BE2C (cell line): ENCODE data around the gene CCDC88B.
A peak's percentile ranks its signal among the peaks of the same experiment; 100 is the strongest.

ENCODE experiments used
- DNase-seq: peaks from one replicate; pipeline ENCODE4 v3.0.0-alpha.2; 2020
- H3K27me3 ChIP-seq: fragments of 250-450 bp; sonication (Bioruptor Pico); 2 replicates; pipeline ENCODE4 v1.5.1; 2020; ENCODE audit warnings: mild to moderate bottlenecking
- H3K36me3 ChIP-seq: fragments of 250-450 bp; sonication (Bioruptor Pico); 2 replicates; pipeline ENCODE4 v1.5.1; 2020; ENCODE audit warnings: mild to moderate bottlenecking
- H3K4me1 ChIP-seq: fragments of 250-450 bp; sonication (Bioruptor Pico); 2 replicates; pipeline ENCODE4 v1.5.1; 2020
- H3K4me3 ChIP-seq: 2 replicates; pipeline ENCODE4 v1.5.1; 2011; ENCODE audit warnings: low read depth, low read length
- H3K9me3 ChIP-seq: fragments of 250-450 bp; sonication (Bioruptor Pico); 2 replicates; pipeline ENCODE4 v1.5.1; 2020
- TF ChIP-seq, protein P1 (sequence below): IDR thresholded peaks from 2 replicates; pipeline ENCODE4 v1.5.1; 2012; ENCODE audit warnings: mild to moderate bottlenecking, low read depth, low read length

Gene CCDC88B

DNA sequence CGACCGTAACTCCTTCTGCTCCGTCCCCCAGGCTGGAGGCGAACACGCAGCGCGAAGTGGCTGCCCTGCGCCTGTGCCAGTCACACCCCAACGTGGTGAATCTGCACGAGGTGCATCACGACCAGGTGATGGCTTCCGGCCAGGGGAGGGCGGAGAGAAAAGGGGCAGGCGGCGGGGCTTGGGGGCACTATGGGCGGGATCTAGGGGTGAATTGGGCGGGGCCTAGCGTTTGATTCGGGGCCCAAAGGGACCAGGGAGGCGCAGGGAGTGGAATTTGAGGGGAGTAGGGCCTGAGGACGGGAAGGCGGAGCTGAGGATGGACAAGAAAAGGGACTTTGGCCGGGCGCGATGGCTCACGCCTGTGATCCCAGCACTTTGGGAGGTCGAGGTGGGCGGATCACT is 28.7 kb downstream of the CCDC88B start:
- no peak for DNase-seq
- Histone ChIP-seq H3K4me1 (peaks cover 6% of the 10 kb centered on the region), H3K4me3 (no peak overlapping the region), H3K36me3 (peaks cover 3% of the 10 kb centered on the region; the same call in 1 of the 2 replicates), H3K9me3 (no peaks in the 10 kb centered on the region), H3K27me3 (no peaks in the 10 kb centered on the region)
- TF ChIP-seq, protein P1, sequence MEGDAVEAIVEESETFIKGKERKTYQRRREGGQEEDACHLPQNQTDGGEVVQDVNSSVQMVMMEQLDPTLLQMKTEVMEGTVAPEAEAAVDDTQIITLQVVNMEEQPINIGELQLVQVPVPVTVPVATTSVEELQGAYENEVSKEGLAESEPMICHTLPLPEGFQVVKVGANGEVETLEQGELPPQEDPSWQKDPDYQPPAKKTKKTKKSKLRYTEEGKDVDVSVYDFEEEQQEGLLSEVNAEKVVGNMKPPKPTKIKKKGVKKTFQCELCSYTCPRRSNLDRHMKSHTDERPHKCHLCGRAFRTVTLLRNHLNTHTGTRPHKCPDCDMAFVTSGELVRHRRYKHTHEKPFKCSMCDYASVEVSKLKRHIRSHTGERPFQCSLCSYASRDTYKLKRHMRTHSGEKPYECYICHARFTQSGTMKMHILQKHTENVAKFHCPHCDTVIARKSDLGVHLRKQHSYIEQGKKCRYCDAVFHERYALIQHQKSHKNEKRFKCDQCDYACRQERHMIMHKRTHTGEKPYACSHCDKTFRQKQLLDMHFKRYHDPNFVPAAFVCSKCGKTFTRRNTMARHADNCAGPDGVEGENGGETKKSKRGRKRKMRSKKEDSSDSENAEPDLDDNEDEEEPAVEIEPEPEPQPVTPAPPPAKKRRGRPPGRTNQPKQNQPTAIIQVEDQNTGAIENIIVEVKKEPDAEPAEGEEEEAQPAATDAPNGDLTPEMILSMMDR = no peak

DNA sequence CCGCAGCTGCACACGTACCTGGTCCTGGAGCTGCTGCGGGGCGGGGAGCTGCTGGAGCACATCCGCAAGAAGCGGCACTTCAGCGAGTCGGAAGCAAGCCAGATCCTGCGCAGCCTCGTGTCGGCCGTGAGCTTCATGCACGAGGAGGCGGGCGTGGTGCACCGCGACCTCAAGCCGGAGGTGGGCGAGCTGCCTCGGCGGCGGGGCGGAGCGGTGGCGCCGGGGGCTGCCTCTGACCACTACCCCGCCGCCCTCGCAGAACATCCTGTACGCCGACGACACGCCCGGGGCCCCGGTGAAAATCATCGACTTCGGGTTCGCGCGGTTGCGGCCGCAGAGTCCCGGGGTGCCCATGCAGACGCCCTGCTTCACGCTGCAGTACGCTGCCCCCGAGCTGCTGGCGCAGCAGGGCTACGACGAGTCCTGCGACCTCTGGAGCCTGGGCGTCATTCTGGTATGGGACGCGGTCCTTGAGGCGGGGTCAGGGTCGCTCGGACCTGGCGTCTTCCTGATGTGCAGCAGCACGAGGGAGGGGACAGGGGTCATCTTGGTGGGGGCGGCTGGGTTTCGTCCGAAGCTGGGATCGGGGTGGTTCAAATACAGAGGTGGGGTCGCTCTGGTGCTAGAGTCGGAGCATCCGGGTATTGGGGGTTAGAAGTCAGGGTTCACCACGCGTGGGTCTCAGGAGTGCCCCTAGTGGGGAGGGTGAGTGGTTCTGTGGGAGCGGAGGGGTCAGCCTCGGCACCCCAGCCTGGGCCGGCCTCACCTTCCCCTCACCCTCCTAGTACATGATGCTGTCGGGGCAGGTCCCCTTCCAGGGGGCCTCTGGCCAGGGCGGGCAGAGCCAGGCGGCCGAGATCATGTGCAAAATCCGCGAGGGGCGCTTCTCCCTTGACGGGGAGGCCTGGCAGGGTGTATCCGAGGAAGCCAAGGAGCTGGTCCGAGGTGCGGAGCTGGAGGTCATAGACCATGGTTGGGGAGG is 29.7 kb downstream of the CCDC88B start:
- H3K4me3 ChIP-seq = no peak overlapping the region
- no peak for DNase-seq
- peaks cover 6% of the 10 kb centered on the region for H3K4me1 ChIP-seq
- H3K36me3 ChIP-seq = peaks cover 3% of the 10 kb centered on the region; the same call in 1 of the 2 replicates
- H3K9me3 ChIP-seq = no peaks in the 10 kb centered on the region
- TF ChIP-seq, protein P1 = no peak
- no peaks in the 10 kb centered on the region for H3K27me3 ChIP-seq

DNA sequence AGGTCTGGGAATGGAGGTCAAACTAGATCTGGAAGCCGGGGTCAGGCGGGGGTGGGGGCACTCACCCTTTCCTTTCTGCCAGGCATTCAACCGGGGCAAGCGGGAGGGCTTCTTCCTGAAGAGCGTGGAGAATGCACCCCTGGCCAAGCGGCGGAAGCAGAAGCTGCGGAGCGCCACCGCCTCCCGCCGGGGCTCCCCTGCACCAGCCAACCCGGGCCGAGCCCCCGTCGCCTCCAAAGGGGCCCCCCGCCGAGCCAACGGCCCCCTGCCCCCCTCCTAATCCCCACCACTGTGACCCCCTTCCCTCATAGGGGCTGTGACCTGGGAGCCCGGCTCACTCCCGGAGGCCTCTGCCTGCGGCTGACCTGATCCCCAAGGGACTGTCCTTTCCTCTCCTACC is 31.2 kb downstream of the CCDC88B start:
- Histone ChIP-seq H3K9me3 (no peaks in the 10 kb centered on the region), H3K36me3 (no peaks in the 10 kb centered on the region), H3K4me3 (no peak overlapping the region), H3K4me1 (peaks cover 6% of the 10 kb centered on the region), H3K27me3 (no peaks in the 10 kb centered on the region)
- TF ChIP-seq, protein P1 = no peak
- no peak for DNase-seq

DNA sequence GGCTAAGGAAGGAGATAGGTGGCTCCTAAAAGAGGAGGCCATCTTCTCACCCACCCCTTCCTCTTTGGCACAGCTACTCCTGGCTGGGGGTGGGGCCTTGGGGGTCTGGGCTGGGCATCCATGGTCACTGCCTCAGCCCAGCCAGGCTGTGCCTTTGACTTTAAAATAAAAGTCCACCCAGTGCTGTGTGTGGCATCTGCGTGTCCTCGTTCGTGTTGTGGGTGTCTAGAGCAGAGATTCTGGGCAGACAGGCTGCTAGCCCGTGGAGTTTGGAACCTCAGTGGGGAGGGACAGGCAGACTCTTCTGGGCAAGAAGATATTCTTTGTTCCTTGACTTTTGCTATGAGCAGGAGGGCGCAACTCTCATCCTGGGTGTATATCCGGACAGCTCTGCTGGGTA is 32.0 kb downstream of the CCDC88B start:
- no peaks in the 10 kb centered on the region for H3K27me3 ChIP-seq
- H3K4me1 ChIP-seq = peaks cover 6% of the 10 kb centered on the region
- DNase-seq = no peak
- H3K4me3 ChIP-seq = peak overlapping the region; percentile 48
- TF ChIP-seq, protein P1 = no peak
- H3K9me3 ChIP-seq = no peaks in the 10 kb centered on the region
- no peaks in the 10 kb centered on the region for H3K36me3 ChIP-seq

DNA sequence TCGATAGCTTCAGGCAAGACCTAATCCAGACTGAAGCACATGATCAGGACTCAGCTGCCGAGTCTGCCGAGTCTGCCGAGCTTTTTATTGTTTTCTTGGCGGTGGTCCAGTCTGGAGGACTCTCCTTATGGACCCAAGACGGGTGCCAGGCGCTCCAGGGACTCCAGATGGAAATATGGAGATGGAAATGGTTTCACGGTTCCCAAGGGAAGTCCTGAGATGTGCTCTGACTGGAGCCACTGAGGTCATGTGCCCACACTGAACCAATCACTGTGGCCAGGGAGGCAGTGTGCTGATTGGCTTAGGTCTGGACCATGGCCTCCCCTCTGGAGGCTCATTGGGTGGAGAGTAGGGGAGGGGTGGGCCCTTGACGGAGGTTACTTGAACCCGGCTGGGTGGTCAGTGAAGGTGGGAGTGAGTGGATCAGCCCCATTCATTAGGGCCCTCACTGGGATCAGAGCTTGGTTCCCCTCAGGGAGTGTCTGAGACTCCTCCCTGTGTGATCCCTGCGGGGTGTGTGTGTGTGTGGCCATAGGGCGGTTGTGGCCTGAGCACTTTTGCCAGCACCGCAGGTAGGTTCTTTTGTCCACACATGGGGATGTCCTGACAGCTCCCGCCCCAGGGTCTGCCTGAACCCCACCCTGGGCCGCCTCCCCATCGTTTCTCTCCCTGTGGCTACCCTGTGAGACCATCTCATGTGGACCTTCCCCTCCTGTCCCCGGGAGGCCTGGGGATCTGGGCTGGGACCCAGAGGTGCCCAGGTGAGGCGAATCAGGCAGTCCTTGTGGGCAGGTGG is 33.0 kb downstream of the CCDC88B start:
- peak; percentile 90 for DNase-seq
- Histone ChIP-seq H3K4me1 (peaks cover 6% of the 10 kb centered on the region), H3K9me3 (no peaks in the 10 kb centered on the region), H3K36me3 (no peaks in the 10 kb centered on the region), H3K4me3 (peak overlapping the region; percentile 66), H3K27me3 (no peaks in the 10 kb centered on the region)
- TF ChIP-seq, protein P1 = no peak
